GM03348 (cell line): ENCODE measurements around the gene CTSA.
A peak's percentile ranks its signal among the peaks of the same experiment; 100 is the strongest.
"Not testable (repeated sequence)": the region's sequence is repeated elsewhere in the genome, so short reads cannot be mapped to it uniquely, and the experiment has no call there.

Experiments
- DNase-seq: peaks from one replicate; pipeline ENCODE4 v3.0.0; 2012; ENCODE audit warnings: low spot score

Gene CTSA

DNA sequence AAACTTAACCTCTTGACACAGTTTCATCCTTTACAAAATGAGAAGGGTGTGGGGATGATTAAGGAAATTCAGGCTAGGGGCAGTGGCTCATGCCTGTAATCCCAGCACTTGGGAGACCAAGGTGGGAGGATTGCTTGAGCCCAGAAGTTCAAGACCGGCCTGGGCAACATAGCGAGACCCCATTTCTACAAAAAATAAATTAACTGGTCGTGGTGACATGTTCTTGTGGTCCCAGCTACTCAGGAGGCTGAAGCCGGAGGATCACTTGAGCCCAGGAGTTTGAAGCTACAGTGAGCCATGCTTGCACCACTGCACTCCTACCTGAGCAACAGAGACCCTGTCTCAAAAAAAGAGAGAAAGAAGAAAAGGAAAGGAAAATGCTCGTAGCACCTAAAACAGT, 24.7 kb upstream of the CTSA start:
- no peak for DNase-seq

DNA sequence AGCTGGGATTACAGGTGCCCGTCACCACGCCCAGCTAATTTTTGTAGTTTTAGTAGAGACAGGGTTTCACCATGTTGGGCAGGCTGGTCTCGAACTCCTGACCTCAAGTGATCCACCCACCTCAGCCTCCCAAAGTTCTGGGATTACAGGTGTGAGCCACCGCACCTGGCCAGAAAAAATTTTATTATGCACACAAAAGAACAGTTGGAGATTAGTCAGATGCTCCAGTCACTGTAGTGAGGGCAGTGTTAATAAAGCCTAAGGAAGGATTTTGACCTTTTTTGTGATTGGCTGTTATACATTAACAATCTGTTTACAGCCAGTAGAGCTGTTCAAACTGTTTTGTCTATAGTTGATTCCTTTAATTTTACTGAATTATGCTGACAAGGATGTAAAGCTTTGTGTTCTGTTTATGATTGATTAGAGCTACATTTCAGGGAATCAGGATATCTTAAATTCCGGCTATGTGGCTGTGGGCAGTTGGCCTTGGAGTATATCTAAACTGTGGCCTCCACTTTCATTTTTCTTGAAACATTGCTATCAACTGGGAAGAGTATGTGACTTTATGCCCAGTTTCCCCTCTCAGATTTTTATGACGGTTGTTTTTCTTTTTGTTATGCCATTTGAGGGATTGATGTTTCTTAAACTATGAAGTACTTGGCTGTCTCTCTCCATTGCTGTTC, 23.9 kb upstream of the CTSA start:
- no peak for DNase-seq

DNA sequence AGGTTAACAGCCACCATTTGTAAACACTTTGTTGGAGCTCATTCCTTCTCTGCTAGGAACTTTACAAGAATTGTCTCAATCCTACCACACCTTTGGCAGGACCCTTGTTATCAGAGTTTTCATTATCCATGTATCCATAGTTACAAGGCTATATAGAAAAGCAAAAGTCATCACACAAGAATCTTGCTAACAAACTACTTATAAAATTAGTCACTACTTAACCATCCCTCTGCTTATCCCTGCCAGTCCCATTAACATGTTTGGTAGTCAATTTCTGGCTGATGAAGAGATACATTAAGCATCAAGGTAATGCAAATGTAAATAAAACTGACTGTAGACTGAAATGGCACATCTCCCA, 23.3 kb upstream of the CTSA start:
- DNase-seq, result peak; percentile 49

DNA sequence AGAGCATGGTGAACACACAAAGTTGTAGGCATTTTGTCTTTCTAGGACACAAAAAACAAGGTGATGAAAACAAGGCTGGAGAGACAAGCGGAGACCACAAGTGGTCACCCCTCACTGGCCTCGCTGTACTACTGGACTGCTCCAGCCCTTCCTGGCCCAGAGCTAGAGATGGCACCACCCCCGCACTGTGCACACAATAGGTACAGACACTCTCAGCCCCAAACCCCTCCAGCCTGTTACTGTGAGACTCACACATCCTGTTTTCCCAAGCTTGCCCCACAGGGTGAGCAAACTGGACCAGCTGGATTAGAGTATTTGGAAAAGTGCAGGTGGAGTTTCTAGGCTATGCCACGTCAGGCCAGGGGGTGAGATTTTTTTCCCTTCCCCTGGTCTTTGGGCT, 18.5 kb upstream of the CTSA start:
- DNase-seq, result no peak

DNA sequence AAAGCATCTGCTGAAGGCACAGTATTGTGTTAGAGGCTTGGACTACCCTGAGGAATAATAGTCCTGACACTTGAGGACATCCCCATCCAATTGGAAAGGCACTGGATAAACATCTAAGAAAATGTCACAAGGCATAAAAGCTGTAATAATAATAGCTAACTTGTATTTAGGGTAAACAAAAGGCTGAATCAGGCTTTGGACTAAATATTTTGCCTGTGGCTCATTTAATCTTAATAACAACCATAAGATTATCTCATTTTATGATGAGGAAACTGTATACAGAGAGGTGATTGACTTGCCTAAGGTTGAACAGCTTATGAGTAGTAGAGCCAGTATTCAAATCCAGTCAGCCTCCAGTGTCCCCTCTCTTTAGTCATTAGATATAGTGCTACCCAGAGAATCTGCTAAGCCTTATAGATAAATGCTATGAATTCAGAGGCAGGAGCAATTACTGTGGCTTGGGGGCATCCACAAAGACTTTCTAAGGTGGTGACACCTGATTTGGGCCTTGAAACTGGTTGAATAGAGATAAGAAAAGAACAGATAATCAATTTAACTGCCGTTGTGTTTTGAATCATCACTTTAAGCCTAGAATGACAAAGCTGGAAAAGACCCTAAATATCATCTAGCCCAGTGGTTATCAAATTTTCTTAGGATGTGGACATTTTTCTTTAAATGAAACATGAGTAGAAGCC, 17.6 kb upstream of the CTSA start:
- DNase-seq, result no peak

DNA sequence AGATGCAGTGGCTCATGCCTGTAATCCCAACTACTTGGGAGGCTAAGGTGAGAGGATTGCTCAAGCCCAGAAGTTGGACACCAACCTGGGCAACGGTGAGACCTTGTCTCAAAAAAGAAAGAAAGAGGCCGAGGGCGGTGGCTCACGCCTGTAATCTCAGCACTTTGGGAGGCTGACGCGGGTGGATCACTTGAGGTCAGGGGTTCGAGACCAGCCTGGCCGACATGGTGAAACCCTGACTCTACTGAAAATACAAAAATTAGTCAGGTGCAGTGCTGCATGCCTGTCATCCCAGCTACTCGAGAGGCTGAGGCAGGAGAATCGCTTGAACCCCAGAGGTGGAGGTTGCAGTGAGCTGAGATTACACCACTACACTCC, 17.0 kb upstream of the CTSA start:
- DNase-seq, result not testable (repeated sequence)

DNA sequence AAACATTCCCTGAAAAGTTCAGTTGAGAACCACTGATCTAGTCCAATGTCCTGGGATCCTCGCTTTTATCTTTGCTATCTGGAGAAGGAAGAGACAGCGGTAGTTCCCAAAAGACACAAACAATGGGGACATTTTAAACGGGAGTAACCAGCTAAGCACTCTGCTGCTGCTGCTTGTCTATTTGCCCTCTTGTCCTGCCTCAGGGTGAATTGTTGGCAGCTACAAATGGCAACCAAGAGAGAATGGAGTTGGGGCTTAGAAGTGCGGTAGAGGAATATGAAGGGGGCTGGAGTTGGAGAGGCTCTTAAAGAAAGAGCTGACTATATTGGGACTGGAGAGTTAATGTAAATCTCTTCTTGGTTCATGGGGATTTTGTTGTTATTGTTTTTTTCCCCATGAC, 16.6 kb upstream of the CTSA start:
- no peak for DNase-seq

DNA sequence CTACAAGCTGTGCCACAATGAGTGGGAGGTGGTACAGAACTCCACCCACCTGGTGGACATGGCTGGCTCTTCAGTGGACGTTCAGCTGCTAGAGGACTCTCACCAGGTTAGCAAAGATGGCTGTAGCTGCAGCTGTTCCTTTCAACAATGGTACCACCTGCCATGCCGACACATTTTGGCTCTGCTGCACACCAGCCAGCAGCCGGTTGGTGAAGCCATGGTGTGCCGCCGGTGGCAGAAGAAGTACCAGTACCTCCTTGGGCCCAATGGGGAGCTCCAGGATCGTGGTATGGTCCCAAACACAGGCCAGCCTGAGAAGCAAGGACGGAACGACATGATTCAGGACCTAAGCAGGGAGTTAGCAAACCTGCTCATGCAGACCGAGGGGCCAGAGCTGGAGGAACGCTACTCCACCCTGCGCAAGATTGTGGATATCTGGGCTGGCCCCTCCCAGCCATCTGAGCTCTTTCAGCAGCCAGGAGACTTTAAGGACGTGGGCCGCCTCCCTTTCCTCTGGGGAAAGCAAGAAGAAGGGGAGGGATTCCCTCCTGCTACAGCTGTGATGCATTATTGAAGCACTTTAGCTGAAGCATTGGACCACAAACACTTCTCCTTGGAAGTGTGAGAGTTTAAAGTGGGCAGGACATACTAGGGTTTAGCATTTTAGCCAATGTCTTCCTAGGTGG, 12.9 kb upstream of the CTSA start:
- DNase-seq, result peak; percentile 71

DNA sequence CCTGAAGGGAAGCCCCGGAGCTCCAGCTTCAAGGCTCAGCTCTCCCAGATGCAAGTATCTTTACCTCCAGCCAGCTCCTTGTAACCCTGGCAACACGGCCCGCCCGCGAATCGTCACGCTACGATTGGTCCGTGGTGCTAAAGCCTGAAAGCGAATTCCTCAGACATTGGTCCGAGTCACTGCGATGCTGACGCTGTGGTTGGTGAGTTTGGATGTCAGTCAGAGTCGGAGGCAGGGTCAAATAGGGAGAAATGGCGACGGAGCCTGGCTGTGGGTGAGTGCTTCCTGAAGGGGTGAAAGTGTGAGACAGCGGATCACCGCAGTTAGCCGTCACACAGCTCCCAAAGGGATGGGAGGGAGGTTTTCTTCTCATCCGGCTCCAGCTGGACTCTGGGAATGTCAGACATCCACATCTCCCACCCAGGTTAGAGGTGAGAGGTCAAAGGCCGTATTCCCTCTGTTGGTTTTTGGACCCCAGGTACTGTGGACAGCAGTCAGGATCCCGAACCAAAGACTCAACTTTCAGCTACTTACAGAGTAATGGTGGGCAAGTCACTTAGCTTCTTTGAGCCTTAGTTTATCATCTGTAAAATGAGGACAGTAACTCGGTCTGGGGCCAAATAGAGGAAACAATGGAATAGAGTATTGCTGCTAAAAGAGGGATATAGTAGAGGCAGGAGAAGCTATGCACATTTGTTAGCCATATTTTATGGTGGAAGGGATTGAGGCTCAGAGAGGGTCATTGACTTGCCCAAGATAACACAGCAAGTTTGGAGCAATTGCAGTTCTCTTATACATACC, 9.9 kb upstream of the CTSA start, which contains the start of gene ZSWIM1:
TSS of gene ZSWIM1 (plus strand) at position 240 of the 801 bp plus-strand sequence. CDS start 1,366 bp downstream, outside the sequence.
- peak; percentile 99 for DNase-seq

DNA sequence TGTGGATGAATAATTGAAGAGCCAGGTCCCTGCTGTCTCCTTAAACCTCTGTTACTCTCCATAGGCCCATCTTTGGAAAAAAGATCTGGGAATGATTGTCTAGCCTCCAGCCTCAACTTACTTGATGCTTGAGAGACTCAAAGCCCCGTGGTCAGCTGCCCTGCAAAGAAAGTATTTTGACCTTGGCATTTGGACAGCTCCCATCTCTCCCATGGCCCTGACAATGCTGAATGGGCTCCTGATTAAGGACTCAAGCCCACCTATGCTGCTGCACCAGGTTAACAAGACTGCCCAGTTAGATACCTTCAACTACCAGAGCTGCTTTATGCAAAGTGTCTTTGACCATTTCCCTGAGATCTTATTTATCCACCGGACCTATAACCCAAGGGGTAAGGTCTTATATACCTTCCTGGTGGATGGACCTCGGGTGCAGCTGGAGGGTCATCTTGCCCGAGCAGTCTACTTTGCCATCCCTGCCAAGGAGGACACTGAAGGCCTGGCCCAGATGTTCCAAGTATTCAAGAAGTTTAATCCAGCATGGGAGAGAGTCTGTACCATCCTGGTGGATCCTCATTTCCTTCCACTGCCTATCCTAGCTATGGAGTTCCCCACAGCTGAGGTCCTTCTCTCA, 8.6 kb upstream of the CTSA start:
- no peak for DNase-seq

DNA sequence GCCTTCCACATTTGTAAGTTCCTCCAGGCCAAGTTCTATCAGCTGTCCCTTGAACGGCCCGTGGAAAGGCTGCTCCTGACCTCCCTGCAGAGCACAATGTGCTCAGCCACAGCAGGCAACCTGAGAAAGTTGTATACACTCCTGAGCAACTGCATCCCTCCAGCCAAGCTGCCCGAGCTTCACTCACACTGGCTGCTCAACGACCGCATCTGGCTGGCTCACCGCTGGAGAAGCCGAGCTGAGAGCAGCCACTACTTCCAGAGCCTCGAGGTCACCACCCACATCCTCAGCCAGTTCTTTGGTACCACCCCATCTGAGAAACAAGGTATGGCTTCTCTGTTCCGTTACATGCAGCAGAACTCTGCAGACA, 8.1 kb upstream of the CTSA start:
- DNase-seq, result no peak

DNA sequence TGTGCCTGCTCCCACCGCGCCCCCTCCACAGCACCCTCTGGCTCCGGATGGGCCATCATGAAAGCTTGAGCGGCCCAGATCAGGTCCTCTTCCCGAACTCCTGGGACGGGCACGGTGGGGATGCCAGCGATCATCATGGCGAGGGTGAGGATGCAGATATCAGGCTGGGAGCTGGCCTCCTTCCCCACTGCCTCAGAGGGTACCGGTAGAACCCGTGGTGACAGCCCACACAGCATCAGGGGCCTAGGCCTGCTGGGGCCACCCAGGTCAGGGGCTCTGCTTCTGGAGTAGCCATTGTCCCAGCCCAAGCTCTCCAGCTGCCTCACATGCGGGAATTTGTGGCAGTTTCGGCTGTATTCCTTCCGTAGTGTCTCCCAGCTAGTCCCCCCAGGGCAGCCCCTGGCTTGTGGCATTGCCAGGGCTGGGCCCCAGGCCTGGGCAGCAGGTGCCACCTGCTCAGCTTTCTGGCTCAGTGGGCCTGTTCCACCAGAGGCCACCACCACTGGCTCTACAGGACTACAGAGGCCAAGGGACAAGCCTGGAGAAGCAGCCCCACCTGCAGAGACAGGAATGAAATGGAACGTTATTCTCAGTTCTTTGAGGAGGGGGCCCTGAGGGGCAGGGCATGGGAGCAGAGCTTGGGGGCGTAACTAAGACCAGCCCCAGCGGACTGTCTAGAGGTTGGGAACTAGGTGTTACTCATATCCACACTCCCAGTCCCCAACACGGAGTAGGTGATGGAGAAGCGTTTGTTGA, 4.4 kb upstream of the CTSA start:
- DNase-seq, result no peak

DNA sequence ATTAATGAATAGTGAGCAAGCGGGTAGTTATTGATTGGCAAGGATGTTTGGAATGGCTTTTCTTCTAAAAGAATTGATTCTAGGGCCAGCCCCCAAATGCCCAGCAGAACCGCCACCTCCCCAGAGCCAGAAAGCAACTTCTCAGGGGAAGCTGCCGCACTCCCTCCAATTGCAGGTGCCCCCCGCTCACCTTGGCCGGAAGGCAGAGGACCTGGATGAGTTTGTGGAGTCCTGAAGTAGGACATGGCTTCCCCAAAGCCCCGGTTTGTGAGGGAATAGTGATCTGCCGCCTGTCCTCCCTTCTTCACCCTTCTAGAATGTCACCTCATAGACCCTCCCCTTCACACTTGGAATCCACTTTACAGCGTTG, 3.8 kb upstream of the CTSA start, which contains the start of gene SPATA25:
TSS of gene SPATA25 (minus strand) at position 277 of the 370 bp plus-strand sequence. CDS start at position 245, 32 bp downstream.
- DNase-seq, result no peak

DNA sequence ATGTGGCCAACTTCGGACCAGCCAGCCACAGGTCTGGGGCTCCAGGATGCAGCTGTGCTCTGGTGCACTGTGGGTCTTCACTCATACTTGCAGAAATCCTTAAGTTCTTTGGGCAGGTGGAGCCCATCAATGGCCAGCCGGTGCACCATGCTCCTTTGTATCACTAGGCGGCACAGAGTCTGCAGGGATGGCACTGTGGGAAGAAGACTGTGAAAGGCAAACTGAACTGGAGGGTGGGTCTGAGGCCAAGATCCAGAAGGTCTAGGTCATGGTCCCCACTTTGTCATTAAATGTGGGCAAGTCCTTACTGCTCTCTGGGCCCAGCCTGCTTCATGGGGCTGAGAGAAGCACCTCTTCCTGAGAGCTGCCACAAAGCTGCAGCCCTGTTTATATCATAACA, 2.5 kb upstream of the CTSA start:
- DNase-seq, result no peak

DNA sequence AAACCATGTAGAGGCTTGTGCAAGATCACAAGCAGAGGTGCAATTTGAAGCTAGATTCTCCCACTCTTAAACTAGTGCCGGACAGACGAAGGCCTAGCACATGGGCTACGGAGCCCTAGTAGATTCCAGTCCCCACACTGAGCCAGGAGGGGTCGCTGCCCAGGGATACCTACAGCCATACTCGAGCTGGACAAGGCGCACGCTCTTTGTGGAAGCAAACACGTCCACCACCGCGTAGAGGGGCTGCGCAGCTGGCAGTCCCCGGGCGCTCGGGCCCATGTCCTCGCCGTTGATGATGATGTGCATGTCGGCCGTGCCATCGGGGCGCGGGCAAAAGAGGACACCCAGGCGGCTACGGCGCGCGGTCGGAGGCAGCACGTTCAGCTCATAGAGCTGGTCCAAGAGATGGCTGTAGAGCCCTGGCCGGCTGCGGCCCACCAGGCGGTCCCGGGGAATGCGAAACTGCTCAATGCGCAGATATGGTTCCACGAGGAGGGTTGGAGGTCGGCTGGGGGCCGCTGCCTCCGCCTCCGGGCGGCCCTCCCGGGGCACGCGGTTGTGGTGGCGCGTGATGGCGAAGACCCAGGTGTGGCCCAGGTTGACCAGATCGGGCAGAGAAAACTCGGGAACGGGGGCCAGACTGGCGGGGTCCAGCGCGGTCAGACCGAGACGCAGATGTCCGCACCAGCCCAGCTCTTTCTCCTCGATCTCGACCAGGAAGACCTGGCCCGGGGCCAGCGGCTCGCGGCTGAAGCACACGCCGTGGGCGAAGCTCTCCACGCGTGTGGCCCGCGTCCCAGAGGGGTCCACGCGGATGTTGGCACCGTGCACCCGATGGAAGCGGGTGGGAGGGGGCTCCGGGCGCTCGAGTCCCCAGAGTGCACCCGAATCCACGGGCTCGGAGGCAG, 804 bp upstream of the CTSA start:
- DNase-seq, result peak; percentile 78

DNA sequence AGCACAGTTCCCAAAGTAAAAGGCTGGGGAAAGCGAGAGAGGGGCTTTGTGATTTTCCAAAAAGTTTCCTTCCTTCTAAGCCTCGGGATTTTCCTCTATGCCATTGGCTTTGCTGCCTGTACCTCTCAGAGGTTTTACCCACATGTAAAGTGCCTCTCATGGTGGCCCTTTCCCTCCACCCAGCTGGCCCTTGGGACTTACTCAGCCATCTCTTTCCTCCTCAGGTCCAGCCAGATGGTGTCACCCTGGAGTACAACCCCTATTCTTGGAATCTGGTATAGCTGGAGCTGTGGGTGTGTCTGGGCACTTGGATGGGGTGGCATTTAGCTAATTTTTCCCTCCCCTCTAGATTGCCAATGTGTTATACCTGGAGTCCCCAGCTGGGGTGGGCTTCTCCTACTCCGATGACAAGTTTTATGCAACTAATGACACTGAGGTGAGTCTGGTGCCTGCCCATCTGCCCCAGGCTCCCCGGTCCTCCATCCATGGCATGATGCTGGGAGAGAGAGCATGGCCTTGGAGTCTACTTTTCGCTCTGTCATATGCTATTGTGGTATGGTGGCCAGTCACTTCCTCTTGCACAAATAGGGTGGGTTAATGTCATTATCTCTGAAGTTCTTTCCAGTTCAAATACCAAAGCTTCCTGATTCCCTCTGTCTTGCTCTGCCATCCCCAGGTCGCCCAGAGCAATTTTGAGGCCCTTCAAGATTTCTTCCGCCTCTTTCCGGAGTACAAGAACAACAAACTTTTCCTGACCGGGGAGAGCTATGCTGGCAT, 1.1 kb downstream of the CTSA start:
- DNase-seq, result peak; percentile 73

DNA sequence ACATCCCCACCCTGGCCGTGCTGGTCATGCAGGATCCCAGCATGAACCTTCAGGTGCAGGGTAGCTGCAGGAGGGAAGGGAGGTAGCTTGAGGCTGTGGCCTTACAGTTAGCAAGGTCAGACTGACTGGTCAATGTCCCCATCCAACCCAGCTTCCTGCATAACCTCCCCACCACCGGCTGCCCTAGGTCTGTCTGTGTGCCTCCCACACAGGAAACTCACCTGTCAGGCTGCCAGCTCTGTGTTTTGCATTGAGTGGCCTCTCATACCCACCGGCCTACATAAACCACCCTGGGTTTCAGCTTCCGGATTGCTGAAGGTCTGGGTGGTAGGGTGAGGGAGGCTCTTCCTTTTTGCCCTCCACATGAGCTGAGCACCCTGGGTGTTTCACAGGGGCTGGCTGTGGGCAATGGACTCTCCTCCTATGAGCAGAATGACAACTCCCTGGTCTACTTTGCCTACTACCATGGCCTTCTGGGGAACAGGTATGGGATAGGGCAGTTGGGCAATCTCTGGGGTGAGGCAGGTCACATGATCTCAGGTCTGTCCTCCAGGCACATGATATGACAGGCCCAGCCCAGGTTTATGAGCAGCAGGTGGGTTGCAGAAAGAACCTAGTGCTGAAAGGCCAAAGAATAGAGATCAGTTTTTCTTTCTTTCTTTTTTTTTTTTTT, 1.8 kb downstream of the CTSA start:
- DNase-seq, result no peak

DNA sequence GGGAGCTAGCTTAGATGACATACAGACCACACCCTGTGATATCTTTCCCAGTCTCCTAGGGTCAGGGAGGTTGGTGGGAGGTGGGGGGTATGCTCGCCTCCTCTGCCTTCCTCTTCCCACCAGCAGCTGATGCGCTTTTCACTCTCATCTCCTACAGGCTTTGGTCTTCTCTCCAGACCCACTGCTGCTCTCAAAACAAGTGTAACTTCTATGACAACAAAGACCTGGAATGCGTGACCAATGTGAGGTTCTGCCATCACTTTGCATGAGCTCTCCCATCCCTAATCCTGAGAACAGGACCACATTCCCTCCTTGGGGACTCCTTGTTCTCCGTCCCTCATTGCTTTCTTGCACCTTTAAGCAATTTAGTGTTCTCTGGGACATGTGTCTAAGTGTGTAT, 2.7 kb downstream of the CTSA start:
- no peak for DNase-seq

DNA sequence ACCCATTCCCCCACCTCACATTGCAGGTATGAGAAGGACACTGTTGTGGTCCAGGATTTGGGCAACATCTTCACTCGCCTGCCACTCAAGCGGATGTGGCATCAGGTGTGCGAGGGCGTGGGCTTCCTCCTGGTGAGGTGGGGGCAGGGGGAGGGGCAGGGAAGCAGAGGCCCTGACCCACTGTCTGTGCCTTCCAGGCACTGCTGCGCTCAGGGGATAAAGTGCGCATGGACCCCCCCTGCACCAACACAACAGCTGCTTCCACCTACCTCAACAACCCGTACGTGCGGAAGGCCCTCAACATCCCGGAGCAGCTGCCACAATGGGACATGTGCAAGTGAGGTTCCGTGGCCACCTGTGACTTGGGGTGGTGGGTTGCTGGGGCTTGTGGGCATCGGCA, 3.7 kb downstream of the CTSA start:
- DNase-seq, result no peak
